GM03348 (cell line): ENCODE measurements around the gene ADAM17.
A peak's percentile ranks its signal among the peaks of the same experiment; 100 is the strongest.
"Not testable (repeated sequence)": the region's sequence is repeated elsewhere in the genome, so short reads cannot be mapped to it uniquely, and the experiment has no call there.

Source experiments
- DNase-seq: peaks from one replicate; pipeline ENCODE4 v3.0.0; 2012; ENCODE audit warnings: low spot score

ADAM17 gene

GRCh38 chr2:9519250-9519649 is 36.4 kb downstream of the ADAM17 start:
- no peak for DNase-seq

- DNase-seq: no peak
These were observed 36.9 kb downstream of the ADAM17 start for GRCh38 chr2:9518780-9519179.

- no peak for DNase-seq
These were observed 37.5 kb downstream of the ADAM17 start for GRCh38 chr2:9518163-9518562.

DNA sequence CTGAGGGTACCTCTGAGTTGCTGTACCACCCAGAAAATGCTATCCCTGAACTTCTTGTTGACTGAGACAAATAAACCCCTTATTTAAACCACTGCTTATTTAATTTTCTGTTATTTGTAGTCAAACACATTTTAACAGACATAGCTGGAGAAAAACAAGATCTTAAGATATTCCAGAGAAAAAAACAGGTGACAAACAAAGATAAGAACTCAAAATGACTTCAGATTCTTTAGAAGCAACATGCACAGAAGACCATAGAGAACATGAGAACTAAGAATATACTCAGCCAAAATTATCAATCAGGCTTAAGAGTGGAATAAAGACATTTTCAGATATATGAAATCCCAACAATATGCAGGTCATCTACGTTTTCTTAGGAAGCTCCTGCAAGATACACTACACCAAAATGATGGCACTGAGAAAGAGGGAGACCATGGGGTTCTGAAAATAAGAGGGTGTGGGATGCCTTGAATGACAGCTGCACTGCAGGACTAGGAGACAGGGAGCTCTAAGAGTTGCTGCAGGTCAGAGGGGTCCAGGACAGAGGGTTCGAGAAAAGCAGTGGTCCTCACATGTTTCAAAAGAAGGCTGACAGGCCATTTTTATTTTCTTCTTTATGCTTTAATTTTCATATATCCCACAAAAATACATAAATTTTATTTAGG is 38.4 kb downstream of the ADAM17 start:
- no peak for DNase-seq

DNA sequence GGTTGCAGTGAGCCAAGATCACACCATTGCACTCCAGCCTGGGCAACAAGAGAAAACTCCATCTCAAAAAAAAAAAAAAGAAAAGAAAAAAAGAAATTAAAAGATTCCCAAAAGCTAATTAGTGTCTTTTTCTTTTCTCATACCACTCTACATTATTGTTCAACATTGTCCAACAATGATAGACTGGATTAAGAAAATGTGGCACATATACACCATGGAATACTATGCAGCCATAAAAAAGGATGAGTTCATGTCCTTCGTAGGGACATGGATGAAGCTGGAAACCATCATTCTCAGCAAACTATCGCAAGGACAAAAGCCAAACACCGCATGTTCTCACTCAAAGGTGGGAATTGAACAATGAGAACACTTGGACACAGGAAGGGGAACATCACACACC is 41.7 kb downstream of the ADAM17 start:
- DNase-seq: not testable (repeated sequence)

DNA sequence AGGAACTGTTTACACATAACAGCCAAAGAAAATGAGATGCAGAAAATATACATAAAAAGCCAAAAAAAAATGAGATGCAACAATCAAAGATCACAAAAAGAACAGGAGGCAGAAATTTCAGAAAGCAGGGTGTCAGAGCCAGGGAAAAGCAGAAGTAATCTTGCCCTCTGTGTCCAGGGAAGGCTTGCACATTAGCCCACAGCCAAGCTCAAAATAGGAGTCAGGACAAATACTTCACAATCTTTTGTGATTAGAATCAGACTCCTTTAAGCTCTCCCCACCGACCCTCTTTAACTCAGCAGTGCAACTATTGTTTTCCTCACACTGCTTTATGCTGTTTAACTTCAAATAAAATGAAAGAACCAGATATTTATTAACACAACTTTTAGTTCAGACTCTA is 46.7 kb downstream of the ADAM17 start:
- no peak for DNase-seq

- no peak for DNase-seq
These were observed 57.4 kb downstream of the ADAM17 start for GRCh38 chr2:9498210-9498609.

DNA sequence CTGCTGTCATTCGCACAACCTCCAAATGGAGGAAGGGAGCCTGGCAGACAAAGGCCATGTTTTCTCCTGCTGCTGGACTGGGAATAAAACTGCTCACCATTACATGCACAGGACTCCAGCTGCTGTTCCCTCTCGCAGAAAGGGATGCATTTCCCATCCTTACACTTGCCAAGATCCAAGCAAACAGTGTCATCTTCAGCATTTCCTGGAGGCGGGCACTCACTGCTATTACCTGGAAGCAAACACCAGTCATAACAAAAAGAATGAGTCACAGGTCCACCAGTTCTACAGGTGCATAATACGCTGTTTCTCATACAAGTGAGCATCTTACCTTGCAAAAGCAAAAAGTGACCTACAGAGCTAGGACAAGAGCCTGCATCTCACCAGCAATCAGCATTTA is 58.6 kb downstream of the ADAM17 start:
- no peak for DNase-seq

DNA sequence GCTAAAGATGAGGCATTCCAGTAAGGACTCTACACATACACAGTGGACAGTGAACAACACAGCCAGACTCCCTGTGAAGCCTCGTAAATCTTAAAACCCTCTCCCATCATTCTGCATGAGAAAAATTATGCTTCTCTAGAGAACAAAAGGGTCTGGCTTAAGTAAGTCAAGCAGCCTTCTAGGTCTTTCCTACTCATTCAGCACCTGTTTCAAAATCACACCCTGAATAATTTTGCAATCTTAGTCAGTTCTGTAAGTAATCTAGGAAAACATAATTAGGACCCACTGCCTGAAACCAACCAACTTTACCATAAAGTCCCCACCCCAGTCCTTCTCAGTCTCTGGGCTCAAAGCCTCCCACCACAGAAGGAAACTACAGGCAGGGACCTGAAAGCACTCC is 61.5 kb downstream of the ADAM17 start:
- no peak for DNase-seq

GRCh38 chr2:9493478-9493877 is 62.2 kb downstream of the ADAM17 start:
- no peak for DNase-seq

DNA sequence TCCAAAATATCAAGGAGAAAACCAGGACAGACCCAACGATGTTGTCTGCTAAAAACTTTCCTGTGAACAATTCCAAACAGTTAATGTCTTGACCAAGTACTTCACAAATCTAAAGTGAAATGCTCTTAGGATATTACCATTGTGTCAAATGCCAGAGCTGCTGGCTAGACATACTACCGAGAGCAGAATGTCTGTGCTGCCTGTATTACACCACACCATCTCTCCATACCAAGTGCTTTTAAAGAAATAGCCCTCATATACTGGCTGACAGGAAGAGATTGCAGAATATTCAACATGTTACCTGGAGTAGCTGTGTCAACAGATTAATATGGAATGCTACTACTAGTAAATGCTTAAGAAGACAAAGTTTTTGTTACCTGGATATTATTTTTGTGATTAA is 62.7 kb downstream of the ADAM17 start:
- no peak for DNase-seq

GRCh38 chr2:9490789-9491188 is 64.8 kb downstream of the ADAM17 start:
- no peak for DNase-seq

DNA sequence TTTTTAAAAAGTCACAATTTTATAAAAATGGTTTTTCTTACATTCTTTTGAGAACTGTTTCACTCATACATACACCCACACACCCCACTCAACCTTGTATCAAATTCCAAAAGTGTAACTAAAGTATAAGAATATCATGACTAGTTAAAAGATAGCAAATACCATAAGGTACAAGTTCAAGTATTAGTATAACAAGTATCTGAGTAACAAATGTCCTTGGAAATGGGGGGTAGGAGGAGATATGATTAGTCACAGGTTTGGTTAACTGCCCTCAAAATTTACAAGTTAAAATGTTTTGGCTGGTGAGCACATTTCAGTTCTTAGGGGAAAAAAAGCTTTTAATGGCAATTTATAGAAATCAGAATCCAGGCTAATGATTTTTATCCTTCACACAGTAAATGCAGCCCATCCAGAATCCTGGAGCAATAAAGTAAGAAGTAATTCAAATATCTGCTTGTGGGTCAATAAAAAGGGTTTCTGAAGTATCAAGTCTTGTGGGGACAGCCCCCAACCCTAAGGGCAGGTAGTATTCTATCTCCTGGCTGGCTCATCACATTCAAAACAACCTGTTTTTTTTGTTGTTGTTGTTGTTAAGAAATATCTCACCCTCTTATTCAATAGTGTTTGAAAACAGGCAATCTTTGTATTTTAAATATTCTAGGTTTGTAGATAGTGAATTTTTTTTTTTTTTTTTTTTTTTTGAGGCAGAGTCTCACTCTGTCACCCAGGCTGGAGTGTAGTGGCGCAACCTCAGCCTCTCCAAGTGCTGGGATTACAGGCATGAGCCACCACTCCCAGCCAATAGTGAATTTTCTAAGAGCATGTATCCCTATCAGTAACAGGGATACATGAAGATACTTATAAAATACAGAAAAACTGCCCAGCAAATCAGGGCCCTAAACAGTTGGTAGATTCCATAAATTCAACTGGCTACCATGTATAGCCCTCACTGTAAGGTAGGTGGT is 66.8 kb downstream of the ADAM17 start:
- DNase-seq: peak; percentile 63

GRCh38 chr2:9484533-9484932 is 71.1 kb downstream of the ADAM17 start:
- no peak for DNase-seq

DNA sequence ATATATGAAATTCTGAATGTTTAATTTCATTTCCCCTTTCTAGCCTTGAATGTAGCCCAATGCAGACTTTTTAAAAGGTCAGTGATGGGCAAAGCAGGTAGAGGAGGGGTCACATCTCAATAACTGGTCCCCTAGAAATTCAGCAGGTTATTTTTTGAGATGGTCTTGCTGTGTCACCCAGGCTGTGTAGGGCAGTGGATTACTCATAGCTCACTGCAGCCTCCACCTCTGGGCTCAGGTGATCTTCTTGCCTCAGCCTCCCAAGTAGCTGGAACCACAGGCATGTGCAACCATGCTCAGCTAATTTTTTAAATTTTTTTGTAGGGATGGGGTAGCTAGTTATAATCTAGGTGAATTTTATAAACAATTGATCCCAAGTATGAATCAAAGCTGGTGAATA is 72.5 kb downstream of the ADAM17 start:
- no peak for DNase-seq

DNA sequence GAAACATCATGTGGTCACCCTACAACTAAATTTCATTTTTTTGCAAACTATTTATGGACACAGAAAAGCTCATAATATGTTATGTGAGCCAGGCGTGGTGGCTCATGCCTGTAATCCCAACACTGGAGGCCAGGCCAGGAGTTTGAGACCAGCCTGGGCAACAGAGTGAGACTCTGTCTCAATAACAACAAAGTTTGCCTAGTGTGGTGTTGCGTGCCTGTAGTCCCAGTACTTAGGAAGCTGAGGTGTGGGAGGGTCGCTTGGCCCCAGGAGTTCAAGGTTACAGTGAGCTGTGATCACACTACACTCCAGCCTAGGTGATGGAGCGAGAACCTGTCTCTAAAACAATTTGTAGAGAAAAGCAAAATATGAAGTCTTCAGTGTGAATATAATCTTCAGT is 75.5 kb downstream of the ADAM17 start:
- DNase-seq: no peak

GRCh38 chr2:9478526-9478925 is 77.1 kb downstream of the ADAM17 start:
- no peak for DNase-seq

GRCh38 chr2:9477914-9478313 is 77.7 kb downstream of the ADAM17 start:
- no peak for DNase-seq

- peak; percentile 97 for DNase-seq
These were observed 81.1 kb downstream of the ADAM17 start, which contains the start of gene IAH1 for GRCh38 chr2:9474361-9475057. Gene IAH1, plus strand, starts transcription at chr2:9474551. Its CDS starts 16 bp downstream, at chr2:9474567.

GRCh38 chr2:9473985-9474360 is 81.7 kb downstream of the ADAM17 start:
- peak; percentile 56 for DNase-seq

DNA sequence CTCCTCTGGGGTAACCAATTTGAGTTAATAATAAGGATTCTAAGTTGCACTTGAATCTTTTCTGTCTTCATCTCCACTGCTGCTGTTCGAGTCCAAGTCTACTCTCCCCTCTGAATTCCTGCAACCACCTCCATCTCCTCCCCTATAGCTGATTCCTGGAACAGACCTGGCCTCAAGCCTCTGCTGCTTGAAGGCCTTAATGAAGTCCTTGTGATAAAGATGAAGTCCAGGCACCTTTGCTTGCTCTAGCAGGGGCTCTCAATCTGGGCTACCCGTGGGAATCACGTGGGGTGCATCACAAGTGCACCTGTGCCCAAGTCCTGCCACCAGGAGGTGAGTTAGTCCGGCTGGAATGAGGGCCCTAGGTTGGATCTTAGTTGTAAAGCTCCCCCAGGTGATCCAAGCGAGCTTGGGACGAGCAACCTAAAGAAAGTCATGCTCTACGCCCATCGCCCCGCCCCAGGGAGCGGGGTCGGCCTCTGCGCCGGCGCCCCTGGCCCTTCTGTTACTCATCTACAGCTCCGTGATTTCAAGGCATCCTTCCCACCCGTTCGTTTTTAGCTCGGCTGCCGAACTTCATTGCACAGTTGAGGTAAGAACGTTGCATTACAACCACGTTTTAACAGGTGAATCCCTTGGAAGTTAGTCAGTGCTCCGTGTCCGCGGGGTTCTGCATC is 82.2 kb downstream of the ADAM17 start:
- DNase-seq: no peak

DNA sequence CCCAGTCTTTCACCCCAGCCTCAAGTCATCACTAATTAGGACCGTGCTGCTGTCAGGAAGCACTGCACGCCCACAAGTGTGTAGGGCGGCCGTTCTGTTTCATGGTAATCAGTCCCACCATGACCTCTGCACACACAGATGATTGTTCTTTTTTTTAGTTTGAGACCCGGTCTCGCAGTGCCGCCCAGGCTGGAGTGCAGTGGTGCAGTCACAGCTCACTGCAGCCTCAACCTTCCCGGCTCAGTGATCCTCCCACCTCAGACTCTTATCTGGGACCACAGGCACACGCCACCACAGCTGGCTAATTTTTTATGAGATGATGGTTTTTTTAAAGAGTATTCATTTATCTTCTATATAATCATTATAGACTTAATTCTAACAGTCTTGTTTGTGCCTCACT is 83.1 kb downstream of the ADAM17 start:
- no peak for DNase-seq
